Activated T-cell treated with anti-CD3 and anti-CD28 coated beads, Interleukin-2, amount 50 U/mL, for 1 hour (primary cell): ENCODE measurements around the gene GGA2.
A peak's percentile ranks its signal among the peaks of the same experiment; 100 is the strongest.
"Not testable (repeated sequence)": the region's sequence is repeated elsewhere in the genome, so short reads cannot be mapped to it uniquely, and the experiment has no call there.

Experiments
- DNase-seq: peaks from one replicate; pipeline ENCODE4 v3.0.0-alpha.2; 2020

Gene GGA2

DNA sequence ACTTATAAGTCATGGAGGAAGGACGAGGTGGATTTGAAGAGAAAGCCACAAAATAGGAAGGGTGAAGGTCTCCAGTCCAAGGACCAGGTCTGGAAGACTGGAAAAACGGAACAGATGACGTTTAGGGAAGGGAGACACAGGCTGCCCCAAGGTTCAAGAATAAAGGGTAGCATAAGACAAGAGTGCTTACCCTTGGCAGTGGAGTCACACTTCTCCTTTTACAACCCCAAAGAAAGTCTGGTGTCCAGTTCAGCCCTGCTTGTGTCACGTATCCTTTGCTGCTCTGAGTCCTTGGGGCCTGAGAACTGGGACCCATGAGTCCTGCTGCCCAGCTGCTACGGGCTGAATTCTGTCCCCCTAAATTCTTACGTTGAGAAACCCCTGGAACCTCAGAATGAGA lies 13.0 kb upstream of the GGA2 start:
- DNase-seq, result no peak

DNA sequence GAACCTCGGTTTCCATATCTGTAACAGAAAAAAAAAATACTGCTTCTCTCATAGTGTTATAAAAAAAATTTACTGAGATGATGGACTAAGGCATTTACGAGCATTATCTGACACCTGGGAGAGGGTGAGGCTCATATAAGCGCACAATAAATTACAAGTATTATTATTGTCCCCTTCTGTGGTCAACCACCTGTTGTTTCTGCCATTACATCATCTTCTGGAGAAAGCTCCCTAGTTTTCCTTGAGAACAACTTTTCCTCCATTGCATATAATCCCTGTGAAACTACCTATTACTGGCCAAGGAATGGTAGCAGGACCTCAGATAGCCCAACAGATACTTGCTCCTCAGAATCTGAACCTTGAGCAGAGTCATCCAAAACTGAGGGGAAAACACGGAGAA lies 11.7 kb upstream of the GGA2 start:
- DNase-seq, result no peak

DNA sequence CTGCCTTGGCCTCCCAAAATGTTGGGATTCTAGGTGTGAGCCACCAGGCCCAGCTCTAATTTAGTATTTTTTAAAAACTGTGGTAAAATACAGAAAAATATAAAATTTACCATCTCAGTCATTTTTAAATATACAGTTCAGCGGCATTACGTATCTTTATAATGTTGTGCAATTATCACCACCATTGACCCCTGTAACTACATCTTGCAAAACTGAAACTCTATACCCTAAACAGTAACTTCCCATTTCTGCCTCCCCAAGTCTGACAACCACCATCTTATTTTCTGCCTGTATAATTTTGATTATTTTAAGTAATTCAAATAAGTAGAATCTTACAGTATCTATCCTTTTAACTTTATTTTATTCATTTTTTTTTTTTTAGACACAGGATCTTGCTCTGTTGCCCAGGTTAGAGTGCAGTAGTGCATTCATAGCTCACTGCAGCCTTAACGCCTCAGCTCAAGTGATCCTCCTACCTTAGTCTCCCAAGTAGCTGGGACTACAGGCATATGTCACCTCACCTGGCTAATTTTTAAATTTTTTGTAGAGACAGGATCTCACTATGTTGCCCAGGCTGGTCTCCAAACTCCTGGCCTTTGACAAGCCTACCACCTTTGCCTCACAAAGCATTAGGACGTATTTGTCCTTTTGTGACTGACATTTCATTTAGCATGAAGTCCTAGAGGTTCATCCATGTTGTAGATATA lies 10.9 kb upstream of the GGA2 start:
- no peak for DNase-seq

DNA sequence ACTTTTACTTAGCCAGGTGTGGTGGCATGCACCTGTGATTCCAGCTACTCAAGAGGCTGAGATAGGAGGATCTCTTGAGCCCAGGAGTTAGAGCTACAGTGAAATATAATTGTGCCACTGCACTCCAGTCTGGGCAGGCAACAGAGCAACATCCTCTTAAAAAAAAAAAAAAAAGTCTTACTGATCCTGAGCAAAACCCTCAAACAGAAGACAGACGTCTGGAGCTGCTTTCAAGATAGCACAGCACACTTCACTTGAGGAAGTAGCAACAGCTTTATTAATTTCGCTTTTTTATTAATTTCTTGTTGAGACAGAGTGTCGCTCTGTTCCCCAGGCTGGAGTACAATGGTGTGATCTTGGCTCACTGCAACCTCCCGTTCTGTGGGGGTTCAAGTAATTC lies 10.2 kb upstream of the GGA2 start:
- DNase-seq, result no peak

DNA sequence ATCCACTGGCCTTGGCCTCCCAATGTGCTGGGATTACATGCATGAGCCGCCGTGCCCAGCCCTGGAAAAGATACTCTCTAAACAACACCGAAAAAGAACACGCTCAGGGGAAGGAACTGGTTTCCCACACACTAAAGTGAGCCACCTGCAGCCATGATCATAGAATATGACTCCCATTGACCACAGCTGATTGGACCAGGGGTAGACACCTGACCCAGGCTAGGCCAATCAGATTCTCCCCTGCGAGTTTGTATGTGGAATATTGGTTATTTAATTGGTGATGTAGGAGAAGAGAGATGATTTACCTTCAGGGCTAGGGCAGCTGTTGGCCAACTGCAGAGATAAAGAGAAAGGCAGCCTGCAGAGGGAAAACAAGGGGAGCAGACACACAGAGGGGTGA lies 9.0 kb upstream of the GGA2 start:
- no peak for DNase-seq

DNA sequence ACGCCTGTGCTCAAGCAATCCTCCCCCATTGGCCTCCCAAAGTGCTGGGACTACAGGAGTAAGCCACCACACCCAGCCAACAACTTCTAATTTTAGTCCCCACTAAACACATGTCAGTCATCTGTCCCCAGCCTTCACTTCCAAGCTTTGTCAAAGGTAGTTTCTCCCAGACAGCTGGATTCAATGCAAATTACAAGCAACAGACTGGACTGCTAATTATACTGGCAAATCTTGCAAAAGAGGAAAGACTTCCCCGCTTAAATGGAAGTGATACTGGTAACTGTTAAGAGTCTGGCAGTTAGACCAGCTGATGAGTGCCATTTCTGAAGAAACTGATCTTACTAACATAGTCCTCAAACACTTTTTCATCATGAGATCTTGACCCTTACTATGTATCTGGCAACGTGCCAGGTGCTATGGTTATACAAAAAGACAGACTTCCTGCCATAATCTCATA lies 8.2 kb upstream of the GGA2 start:
- no peak for DNase-seq

DNA sequence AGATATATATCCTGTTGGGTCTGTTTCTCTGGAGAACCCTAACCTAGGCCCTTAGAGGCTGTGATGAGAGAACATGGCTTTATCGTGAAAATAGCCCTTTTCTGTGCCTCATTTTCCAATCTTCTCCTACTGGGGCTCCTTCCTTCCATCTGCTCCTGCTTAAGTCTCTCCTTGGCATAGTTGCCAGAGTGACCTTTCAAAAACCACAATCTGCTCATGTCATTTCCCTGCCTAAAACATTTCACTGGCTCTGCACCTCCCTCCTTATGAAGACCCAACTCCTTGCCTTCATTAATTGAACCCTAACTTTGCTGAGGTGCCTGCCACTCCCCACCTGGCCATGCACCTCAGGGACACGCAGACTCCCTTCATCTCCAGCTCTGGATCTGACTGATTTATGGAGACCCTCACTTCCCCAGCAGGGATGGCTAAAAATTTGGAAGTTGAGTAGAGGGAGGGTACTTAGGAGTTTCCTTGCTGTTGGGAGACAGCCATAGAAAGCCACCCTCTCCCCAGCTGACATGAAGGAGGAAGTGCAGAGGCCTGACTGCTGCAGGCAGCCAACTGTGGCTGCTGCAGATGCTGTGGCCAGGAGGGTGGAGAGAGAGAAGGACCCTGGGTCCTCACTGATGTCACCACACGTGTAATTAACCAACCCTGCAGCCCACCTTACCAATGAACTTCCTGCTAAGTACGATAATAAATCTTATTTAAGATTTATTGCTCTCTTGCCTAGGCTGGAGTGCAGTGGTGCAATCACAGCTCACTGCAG lies 6.3 kb upstream of the GGA2 start:
- no peak for DNase-seq

DNA sequence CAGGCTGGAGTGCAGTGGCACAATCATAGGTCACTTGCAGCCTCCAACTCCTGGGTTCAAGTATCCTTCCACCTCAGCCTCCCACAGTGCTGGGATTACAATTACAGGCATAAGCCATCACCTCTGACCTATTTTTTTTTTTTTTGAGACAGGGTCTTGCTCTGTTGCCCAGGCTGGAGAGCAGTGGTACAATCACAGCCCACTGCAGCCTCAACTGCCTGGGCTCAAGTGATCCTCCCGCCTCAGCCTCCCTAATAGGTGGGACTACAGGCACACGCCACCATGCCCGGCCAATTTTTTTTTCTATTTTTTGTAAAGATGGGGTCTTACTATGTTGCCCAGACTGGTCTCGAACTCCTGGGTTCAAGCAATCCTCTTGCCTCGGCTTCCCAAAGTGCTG lies 5.6 kb upstream of the GGA2 start:
- no peak for DNase-seq

DNA sequence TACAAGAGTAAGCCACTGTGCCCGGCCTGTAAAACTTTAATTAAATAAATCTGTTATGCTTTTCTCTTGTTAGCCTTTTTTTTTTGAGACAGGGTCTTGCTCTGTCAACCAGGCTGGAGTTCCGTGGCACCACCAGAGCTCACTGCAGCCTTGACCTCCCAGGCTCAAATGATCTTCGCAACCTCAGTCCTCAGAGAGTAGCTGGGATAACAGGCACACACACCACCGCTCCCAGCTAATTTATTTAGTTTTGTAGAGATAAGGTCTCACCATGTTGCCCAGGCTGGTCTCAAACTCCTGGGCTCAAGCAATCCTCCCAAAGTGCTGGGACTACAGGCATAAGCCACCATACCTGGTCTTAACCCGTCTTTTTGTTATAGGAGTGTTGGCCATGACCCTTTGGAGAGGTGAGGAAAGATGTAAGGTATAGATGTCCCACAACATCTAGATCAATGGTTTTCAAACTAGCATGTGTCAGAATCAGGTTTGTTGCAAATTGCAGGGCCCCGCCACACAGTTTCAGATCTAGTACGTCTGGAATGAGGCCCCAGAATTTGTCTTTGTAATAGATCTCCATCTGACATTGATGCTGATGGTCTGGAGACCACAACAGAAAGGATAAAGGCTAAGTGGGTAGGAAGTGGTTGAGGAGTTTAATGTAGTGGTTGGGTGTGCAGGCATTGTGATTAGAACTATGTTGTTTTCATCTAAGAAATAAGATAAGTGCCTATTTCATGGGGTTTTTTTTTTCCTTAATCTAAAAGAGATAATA lies 4.3 kb upstream of the GGA2 start:
- peak; percentile 25 for DNase-seq

DNA sequence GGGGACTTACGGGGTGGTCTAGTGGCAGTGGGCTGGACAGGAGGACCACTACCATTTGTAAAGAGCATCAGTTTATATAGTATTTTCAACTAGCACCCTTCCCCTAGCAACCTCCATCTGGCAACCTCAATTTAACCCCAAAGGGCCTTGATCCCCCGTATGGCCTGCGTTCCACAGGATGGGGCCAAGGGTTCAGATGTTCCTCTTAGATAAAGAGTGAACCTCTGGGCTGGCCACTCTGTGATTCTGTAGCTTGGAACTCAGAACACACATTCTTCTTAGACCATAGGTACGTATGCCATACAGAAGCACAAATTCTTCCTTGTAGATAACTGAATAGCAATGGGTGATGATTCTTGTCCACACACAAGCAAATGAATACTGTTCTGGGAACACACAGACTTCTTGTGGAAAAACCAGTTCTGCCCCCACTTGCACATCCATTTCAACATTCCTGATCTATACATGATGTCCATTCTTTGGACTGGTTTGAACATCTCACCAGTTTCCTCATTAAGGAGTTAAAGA lies 1.9 kb upstream of the GGA2 start:
- DNase-seq, result no peak

DNA sequence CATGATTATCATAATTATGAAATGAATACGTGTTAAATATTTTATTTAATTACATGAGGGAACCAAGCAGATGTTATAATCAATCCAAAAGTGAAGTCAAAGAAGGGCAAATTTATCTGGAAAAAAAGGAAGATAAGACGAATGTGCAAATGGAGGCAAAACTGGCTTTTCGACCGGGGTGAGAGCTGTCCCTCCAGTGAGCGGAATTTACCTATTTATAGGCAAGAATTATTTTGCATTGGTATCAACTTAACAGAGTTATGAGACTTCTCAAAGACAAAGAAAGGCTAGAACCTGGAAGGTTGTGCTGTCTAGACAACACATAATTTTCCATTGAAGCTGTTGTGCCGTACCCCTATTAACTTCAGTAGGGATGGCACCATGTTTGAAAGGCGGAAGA lies 1.4 kb upstream of the GGA2 start:
- no peak for DNase-seq

DNA sequence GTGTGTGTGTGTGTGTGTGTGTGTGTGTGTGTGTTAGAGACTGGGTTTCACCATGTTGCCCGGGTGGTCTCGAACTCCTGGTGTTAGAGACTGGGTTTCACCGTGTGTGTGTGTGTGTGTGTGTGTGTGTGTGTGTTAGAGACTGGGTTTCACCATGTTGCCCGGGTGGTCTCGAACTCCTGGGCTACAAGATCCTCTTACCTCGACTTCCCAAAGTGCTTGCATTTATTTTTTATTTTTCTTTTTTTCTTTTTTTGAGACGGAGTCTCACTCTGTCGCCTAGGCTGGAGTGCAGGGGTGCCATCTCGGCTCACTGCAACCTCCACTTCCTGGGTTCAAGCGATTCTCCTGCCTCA lies 599 bp upstream of the GGA2 start:
- DNase-seq, result not testable (repeated sequence)

DNA sequence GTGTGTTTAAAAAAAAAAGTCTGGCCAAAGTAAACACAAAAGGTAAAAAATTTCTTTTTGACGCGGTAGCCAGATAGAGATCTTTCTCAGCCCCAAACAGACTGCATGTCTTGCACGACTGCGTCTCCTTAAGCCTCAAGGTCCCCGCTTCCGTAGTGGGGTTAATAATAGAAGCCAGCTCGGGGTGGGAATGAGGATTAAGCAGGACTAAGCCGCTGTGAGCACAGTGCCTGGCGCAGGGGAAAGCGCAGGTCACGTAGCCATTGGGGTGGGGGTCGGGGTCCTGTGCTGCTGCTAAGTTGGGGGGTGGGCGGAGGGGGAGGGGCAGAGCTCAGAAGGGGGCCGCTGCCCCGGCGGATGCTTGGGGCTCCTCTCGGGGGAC lies 521 bp downstream of the GGA2 start:
- no peak for DNase-seq

DNA sequence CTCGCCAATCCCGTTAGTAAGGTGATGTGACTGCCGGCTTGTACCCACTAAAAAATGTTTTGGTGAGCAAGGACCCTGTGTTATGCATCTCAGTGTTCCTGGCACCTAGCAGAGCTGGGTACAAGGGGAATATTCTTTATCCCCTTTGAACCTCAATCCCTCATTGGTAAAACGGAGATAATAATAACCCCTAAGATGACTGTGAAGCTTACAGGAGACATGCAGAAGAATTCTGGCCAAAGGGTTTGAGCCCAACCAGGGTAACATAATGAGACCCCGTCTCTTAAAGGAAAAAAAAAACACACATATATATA lies 896 bp downstream of the GGA2 start:
- no peak for DNase-seq

DNA sequence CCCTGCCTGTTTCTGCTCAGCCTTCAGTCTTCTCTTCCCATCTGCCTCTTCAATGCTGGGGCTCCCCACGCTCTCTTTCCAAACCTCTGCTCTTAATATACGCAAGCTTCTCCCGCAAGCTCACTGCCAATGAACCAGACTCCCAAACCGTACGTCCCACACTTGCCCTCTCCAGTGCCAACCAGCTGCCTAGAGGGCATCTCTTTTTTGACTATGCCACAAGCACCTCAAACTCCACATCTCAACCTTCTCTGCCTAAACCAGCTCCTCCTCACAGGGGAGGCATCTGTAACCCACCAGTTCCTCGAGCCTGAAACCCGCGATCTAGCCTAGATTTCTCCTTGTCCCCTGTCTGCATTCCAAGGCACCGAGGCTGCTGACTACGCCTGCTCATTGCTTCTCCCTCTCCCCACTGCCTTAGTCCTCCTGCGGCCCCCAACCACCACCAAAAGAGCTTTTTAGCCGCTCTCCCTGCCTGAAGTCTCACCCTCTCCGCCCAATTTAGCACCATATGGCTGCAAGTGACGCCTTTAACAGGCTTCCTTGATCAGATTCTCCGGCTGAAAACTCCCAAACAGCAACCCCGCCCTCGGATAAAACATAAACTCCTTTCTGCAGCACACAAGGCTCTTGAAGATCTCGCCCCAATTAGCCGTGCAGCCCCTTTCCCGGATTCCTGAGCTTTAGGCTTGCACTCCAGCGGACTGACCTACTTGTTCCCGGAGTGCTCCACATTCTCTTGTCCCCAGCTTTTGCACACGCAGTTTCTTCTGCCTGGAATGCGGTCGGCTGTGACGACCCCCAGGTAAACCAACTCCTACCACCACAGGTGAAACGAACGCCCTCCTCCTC lies 1.5 kb downstream of the GGA2 start:
- DNase-seq, result peak; percentile 21

DNA sequence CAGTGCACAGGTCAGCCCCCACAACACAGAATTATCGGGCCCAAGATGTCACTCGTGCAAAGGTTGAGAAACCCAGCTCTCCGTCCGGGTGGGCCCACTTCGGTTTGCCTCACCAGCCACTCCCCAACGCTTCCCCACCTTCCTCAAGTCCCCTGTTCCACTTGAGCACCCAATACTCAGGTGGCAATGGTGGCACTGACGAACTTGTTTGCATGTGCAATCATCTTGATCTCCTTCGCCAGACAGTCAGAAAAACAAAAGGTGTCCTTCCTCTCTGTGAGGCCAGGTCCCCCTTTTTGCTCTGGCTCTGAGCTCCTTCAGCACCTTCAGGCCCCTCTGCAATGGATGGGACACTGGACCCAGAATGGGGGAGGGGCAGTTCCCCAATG lies 3.7 kb downstream of the GGA2 start:
- DNase-seq, result no peak

DNA sequence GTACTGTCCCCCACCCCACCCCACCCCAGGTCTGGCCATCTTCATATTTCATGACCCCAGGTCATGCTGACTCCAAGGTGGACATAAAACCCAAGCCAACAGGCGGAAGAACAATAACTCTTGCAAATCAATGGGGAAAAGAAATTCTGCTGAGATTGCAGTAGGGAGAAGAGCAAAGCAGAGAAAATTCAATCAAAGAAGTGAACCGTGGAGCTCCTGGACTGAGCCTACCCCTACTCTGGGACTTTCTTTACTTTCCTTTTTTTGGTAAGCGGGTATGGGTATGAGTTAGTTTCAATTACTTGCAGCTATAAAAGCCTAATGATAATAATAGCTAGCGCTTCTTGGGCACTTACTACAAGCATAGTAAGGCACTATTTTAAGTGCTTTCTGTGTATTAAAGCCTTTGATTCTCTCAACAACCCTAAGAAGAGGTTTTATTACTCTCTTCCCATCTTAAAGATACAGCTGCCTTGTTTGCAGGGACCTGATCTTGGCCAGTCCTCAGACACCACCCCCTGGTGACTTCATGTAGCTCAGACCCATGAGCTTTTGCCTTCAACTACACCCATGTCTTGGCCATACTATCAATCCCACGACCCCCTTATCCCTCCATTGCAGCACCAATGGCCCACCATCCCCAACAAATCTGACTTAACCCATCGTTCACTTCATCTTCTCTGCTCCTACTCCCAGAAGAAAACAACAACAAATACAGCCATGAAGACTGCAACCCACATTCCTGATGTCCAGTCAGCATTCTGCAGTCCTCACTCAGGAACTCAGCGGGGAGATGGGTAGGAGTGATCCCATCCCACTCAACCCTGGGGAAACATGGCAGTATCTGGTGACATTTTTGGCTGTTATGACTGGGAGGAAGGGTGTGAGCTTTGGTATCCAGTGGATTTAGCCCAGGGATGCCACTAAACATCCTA lies 4.4 kb downstream of the GGA2 start:
- DNase-seq, result no peak

DNA sequence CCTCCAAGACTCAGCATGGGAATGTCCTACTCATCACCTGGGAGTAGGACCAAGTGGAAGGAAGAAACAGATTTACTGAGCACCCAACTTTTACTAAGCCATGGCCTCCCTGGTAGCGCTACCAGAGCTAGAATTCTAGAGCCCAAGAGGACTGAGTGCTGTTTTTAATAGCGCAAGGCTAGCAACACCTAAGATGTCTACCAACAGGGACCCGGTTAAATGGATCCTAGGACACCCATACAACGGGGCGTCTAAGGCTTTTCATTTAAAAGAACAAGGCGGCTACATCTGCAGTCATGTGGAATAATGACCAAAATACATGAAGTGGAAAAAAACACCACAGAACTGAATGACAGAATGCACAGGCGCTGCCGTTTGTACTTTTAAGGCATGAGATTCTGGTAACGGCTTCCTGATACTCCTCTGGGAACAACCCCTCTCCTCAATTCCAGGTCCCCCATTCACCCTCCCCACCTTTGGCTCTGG lies 5.1 kb downstream of the GGA2 start:
- no peak for DNase-seq

DNA sequence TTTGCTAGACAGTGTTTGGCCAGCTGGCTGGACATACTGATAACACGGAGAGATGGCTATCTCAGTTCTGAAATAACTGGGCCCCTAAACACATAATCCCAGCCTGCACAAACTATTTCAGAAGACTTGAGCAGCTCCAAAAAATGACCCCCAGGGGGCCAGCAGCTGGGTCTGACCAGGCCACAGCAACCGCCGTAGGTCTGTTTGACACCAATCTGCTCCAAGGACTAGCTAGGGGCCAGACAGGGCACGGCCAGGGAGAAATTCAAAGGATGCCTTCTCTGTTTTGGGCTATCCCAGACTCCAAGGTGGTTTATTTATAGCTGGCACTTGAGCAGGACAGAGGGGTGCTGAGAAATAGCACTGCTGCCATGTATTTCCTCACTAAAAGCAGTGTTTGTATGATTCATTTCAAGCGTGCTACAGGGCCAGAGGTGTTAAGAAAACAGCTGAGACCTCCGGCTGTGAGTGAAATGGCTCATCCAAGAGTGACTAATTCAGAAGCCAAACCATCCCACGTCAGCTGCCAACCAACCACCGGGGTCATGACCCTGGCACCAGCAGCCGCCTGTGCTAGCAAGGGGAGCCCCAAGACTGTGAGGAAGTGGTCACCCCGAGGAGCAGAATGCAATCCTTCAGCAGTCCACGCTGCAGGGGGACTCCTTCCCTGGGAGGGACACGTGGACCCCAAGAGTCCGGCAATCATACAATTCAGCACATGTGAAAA lies 5.7 kb downstream of the GGA2 start:
- DNase-seq, result peak; percentile 57

DNA sequence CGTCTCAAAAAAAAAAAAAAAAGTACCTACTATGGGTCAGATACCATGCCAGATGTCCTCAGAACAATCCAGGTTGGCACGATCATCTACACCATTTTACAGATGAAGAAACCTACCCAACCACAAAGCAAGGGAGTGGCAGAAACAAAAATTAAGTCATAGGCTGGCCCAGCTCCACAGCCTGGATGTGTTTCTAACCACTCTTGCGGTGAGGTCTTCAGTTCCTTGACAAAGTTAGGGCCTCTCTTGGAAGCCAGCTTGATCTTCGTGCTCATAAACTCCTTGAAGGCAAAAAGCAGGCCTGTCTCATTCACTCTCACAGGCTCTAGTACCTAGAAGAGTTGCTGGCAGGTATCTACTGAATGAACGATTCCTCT lies 6.2 kb downstream of the GGA2 start:
- no peak for DNase-seq

DNA sequence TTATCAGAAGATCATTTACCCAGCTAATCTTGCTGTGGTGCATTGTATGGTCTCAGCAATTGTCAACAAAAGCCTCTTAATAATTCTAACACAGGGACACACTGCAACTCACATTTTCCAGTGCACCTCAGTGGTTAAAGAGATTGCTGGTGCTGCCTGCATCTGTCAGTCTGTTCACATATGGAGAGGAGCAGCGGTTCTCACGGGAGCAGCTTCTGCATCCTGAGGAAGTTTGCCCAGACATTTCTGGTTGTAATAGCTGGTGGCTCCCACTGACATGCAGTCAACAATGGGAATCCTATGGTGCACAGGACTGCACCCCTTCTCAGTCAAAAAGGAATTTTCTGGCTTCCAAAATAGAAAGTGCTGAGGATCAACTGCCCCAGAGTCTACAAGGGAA lies 7.8 kb downstream of the GGA2 start:
- DNase-seq, result no peak
